Activated naive CD8-positive, alpha-beta T cell treated with anti-CD3 and anti-CD28 coated beads, Interleukin-2, amount 10 ng/mL, durations not matched to agents 7 days and 5 days (primary cell): ENCODE results near the gene ARHGEF4. TPM values are rescaled to one million over a fixed set of nuclear protein-coding genes. Genes with fewer than 3 reads are reported as not detected.
A peak's percentile ranks its signal among the peaks of the same experiment; 100 is the strongest.

Experiments
- ATAC-seq: fragments of 150-1000 bp; cut with Tn5 transposase; one replicate; pipeline ENCODE4 v1.10.0; 2021; ENCODE audit warnings: low read depth, moderate library complexity
- POLR2A ChIA-PET: fragments of 350-600 bp; sonication (Branson Sonifier 250); formaldehyde crosslinking; loops from one replicate; lab custom pipeline; 2021; ENCODE audit warnings: antibody characterized with exemption; lab: Charles Lee
- DNase-seq: peaks from one replicate; pipeline ENCODE4 v3.0.0; 2021
- H3K27ac Mint-ChIP-seq: one replicate; pipeline ENCODE4 v1.8.0; 2022; ENCODE audit warnings: mild to moderate bottlenecking, mixed read lengths
- H3K27me3 Mint-ChIP-seq: one replicate; pipeline ENCODE4 v1.8.0; 2022; ENCODE audit warnings: mild to moderate bottlenecking, moderate library complexity, mixed read lengths
- H3K36me3 Mint-ChIP-seq: one replicate; pipeline ENCODE4 v1.8.0; 2021; ENCODE audit warnings: mild to moderate bottlenecking, mixed read lengths
- H3K4me1 Mint-ChIP-seq: one replicate; pipeline ENCODE4 v1.8.0; 2021; ENCODE audit warnings: mixed read lengths
- H3K4me3 Mint-ChIP-seq: one replicate; pipeline ENCODE4 v1.8.0; 2022; ENCODE audit warnings: mild to moderate bottlenecking, moderate library complexity, mixed read lengths
- H3K9me3 Mint-ChIP-seq: one replicate; pipeline ENCODE4 v1.8.0; 2021; ENCODE audit warnings: mixed read lengths
- total RNA-seq, 2 experiments: library from RNA; stranded (reverse); gene quantifications; one replicate each; pipeline ENCODE4 v1.2.3, GENCODE V29; 2021

Gene ARHGEF4
- total RNA-seq, 2 experiments from 2014 or later, result 3.7 to 5.4 TPM

DNA sequence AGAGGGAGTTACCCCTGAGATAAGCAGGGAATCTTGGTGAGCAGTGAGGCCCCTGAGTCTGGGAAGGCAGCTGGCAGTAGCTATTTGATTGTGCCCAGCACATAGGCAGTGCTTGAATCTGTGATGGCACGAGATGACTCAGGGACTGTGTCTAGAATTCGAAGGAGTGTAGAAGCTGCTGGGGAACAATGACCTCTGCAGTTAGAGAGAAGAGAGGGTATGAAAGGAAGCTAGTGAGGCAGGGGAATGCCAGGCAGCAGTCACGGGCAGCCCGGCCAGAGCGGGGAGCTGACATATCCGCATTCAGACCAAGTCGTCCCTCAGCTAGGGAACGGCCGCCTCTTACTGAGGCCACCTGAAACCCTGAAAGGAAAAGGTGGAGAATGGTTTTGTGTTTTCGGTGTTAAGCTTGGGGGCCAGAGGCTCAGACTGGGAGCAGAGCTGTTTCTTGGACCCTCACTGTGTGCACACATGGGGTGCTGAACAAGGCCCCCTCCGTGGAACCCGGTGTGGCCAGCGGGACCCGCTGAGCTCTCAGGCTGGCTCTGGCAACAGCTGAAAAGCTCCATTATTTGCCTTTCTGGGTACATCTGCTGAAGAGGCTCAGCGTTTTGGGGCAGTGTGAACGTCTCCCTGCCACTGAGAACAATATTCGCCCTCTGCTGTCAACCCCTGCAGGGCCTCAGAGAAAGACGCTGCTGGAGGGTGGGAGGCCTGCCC is 32.9 kb downstream of the ARHGEF4 start:
- Mint-ChIP-seq H3K36me3 (no peaks in the 10 kb centered on the region), H3K4me3 (no peak overlapping the region), H3K27ac (no peak overlapping the region), H3K4me1 (no peaks in the 10 kb centered on the region), H3K27me3 (peaks cover 6% of the 10 kb centered on the region), H3K9me3 (no peaks in the 10 kb centered on the region)
- no peak for ATAC-seq
- POLR2A ChIA-PET, result no interaction called here
- DNase-seq, result no peak

- Mint-ChIP-seq H3K9me3 (no peaks in the 10 kb centered on the region), H3K27ac (no peak overlapping the region), H3K36me3 (no peaks in the 10 kb centered on the region), H3K27me3 (peaks cover 10% of the 10 kb centered on the region), H3K4me3 (no peak overlapping the region), H3K4me1 (no peaks in the 10 kb centered on the region)
- no peak for DNase-seq
- ATAC-seq, result no peak
- POLR2A ChIA-PET, result no interaction called here
Observed at GRCh38 chr2:130870161-130870485, 33.4 kb downstream of the ARHGEF4 start.

DNA sequence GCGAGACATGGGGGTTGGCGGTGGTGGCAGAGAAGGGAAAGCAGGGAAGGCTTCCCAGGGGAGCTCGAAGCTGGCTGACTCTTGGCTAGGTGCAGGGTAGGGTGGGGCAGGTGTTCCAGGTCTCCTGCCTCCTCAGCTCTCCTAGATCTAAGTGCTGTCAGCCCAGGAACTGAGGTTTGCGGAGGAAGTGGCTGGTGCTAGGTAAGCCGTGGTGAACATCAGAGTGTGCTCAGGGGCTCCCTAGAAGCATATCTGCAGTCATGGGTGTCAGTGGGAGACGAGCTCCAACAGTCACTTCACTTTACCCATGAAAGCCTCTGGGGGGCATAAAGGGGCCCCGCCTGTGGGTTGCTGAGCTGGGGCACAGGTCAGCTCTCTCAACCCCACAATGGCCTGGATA is 34.1 kb downstream of the ARHGEF4 start:
- Mint-ChIP-seq H3K9me3 (no peaks in the 10 kb centered on the region), H3K4me1 (no peaks in the 10 kb centered on the region), H3K27ac (no peak overlapping the region), H3K27me3 (peaks cover 13% of the 10 kb centered on the region), H3K36me3 (no peaks in the 10 kb centered on the region), H3K4me3 (no peak overlapping the region)
- ATAC-seq (no peak), DNase-seq (no peak)
- POLR2A ChIA-PET, result interaction anchor here (1.1 kb wide), 1 partner anchor 73 kb away, joined by 6 read pairs; no protein-coding TSS in a partner anchor

- POLR2A ChIA-PET, result interaction anchor here (0.5 kb wide), 1 partner anchor 32 kb away, joined by 3 read pairs; no protein-coding TSS in a partner anchor
- H3K4me3 Mint-ChIP-seq, result no peak overlapping the region
- no peaks in the 10 kb centered on the region for H3K4me1 Mint-ChIP-seq
- H3K27me3 Mint-ChIP-seq, result peaks cover 13% of the 10 kb centered on the region
- H3K9me3 Mint-ChIP-seq, result no peaks in the 10 kb centered on the region
- DNase-seq (no peak), ATAC-seq (no peak)
- H3K36me3 Mint-ChIP-seq, result no peaks in the 10 kb centered on the region
- no peak overlapping the region for H3K27ac Mint-ChIP-seq
Observed at GRCh38 chr2:130871843-130872740, 35.4 kb downstream of the ARHGEF4 start.

- POLR2A ChIA-PET, result interaction anchor here (0.7 kb wide), 1 partner anchor 89 kb away, joined by 4 read pairs; no protein-coding TSS in a partner anchor
- H3K27me3 Mint-ChIP-seq, result peaks cover 15% of the 10 kb centered on the region
- ATAC-seq (no peak), DNase-seq (no peak)
- H3K4me3 Mint-ChIP-seq, result no peak overlapping the region
- H3K9me3 Mint-ChIP-seq, result no peaks in the 10 kb centered on the region
- no peak overlapping the region for H3K27ac Mint-ChIP-seq
- no peaks in the 10 kb centered on the region for H3K36me3 Mint-ChIP-seq
- H3K4me1 Mint-ChIP-seq, result no peaks in the 10 kb centered on the region
Observed at GRCh38 chr2:130872741-130873125, 36.0 kb downstream of the ARHGEF4 start.

- Mint-ChIP-seq H3K4me1 (no peaks in the 10 kb centered on the region), H3K36me3 (no peaks in the 10 kb centered on the region), H3K9me3 (no peaks in the 10 kb centered on the region), H3K27me3 (peaks cover 15% of the 10 kb centered on the region), H3K4me3 (no peak overlapping the region), H3K27ac (no peak overlapping the region)
- POLR2A ChIA-PET, result interaction anchor here (1.4 kb wide), 1 partner anchor 77 kb away, joined by 15 read pairs; no protein-coding TSS in a partner anchor
- peak; percentile 69 for DNase-seq
- ATAC-seq, result peak; percentile 62
Observed at GRCh38 chr2:130873700-130874346, 37.1 kb downstream of the ARHGEF4 start.

- ATAC-seq, result no peak
- no peaks in the 10 kb centered on the region for H3K4me1 Mint-ChIP-seq
- POLR2A ChIA-PET, result interaction anchor here (1.4 kb wide), 1 partner anchor 77 kb away, joined by 15 read pairs; no protein-coding TSS in a partner anchor
Observed at GRCh38 chr2:130874512-130874911, 37.8 kb downstream of the ARHGEF4 start.

DNA sequence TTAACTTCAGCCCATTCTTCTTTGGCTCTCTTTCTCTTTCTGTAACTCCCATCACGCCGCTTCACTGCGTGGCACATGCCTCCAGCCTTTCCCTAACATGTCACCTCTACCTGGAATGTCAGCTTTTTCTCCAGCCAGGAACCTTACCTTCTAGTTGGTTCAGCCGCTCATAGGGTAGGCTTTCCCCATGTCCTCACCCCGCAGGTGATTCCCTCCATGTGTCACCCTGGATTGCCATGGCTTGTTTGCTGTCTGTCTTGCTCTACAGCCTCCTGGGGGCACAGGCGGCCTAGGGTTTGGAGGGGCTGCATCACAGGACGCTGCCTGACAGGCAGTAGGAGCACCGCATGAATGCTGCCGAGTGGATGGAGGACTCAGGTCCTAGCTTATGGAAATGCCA is 39.2 kb downstream of the ARHGEF4 start:
- DNase-seq (no peak), ATAC-seq (no peak)
- peaks cover 12% of the 10 kb centered on the region for H3K27me3 Mint-ChIP-seq
- no peak overlapping the region for H3K27ac Mint-ChIP-seq
- no peaks in the 10 kb centered on the region for H3K36me3 Mint-ChIP-seq
- POLR2A ChIA-PET, result no interaction called here
- H3K4me3 Mint-ChIP-seq, result no peak overlapping the region
- no peaks in the 10 kb centered on the region for H3K4me1 Mint-ChIP-seq
- no peaks in the 10 kb centered on the region for H3K9me3 Mint-ChIP-seq

More at GRCh38 chr2:130874512-130874911, 37.8 kb downstream of the ARHGEF4 start:
- no peaks in the 10 kb centered on the region for H3K36me3 Mint-ChIP-seq
- no peak for DNase-seq
- H3K4me3 Mint-ChIP-seq, result no peak overlapping the region
- no peak overlapping the region for H3K27ac Mint-ChIP-seq
- peaks cover 12% of the 10 kb centered on the region for H3K27me3 Mint-ChIP-seq
- no peaks in the 10 kb centered on the region for H3K9me3 Mint-ChIP-seq

- Mint-ChIP-seq H3K27me3 (peaks cover 12% of the 10 kb centered on the region), H3K4me3 (no peak overlapping the region)
- POLR2A ChIA-PET, result no interaction called here
Observed at GRCh38 chr2:130877258-130877657, 40.5 kb downstream of the ARHGEF4 start.

DNA sequence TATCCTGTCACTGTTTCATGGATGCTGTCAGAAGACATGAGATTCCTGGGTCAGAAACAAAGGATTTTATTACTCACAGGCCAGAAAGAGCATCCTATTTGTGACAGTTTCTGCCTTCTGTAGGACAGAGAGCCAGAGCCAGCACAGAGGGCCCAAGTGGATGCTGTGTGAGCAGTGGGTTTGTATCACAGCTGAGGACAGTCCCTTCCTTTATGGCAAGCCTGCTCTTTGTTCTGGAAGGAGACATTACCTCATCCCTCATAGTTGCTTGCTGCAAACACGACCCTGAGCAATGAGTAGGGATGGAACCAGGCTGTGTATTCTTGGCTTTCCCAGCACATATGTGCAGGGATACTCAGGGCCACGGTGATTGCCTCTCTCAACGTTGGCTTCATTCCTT is 41.6 kb downstream of the ARHGEF4 start:
- Mint-ChIP-seq H3K4me1 (no peaks in the 10 kb centered on the region), H3K9me3 (no peaks in the 10 kb centered on the region), H3K27me3 (peaks cover 14% of the 10 kb centered on the region), H3K4me3 (no peak overlapping the region), H3K36me3 (no peaks in the 10 kb centered on the region), H3K27ac (no peak overlapping the region)
- DNase-seq (no peak), ATAC-seq (no peak)
- POLR2A ChIA-PET, result no interaction called here

More at GRCh38 chr2:130877258-130877657, 40.5 kb downstream of the ARHGEF4 start:
- H3K36me3 Mint-ChIP-seq, result no peaks in the 10 kb centered on the region
- no peak overlapping the region for H3K27ac Mint-ChIP-seq
- H3K9me3 Mint-ChIP-seq, result no peaks in the 10 kb centered on the region
- DNase-seq, result no peak
- ATAC-seq, result no peak
- no peaks in the 10 kb centered on the region for H3K4me1 Mint-ChIP-seq

GRCh38 chr2:130878933-130879332 is 42.2 kb downstream of the ARHGEF4 start:
- DNase-seq (no peak), ATAC-seq (no peak)
- H3K4me1 Mint-ChIP-seq, result no peaks in the 10 kb centered on the region
- no peaks in the 10 kb centered on the region for H3K9me3 Mint-ChIP-seq
- H3K27me3 Mint-ChIP-seq, result peaks cover 14% of the 10 kb centered on the region
- no peak overlapping the region for H3K4me3 Mint-ChIP-seq
- no peaks in the 10 kb centered on the region for H3K36me3 Mint-ChIP-seq
- H3K27ac Mint-ChIP-seq, result no peak overlapping the region
- POLR2A ChIA-PET, result no interaction called here

- Mint-ChIP-seq H3K9me3 (no peaks in the 10 kb centered on the region), H3K4me1 (no peaks in the 10 kb centered on the region), H3K27me3 (peaks cover 4% of the 10 kb centered on the region), H3K4me3 (no peak overlapping the region), H3K27ac (no peak overlapping the region), H3K36me3 (no peaks in the 10 kb centered on the region)
- POLR2A ChIA-PET, result no interaction called here
- DNase-seq (no peak), ATAC-seq (no peak)
Observed at GRCh38 chr2:130882111-130882690, 45.5 kb downstream of the ARHGEF4 start.

GRCh38 chr2:130882991-130883390 is 46.3 kb downstream of the ARHGEF4 start:
- DNase-seq (no peak), ATAC-seq (no peak)
- no peaks in the 10 kb centered on the region for H3K9me3 Mint-ChIP-seq
- H3K27me3 Mint-ChIP-seq, result peaks cover 2% of the 10 kb centered on the region
- no peaks in the 10 kb centered on the region for H3K4me1 Mint-ChIP-seq
- no peaks in the 10 kb centered on the region for H3K36me3 Mint-ChIP-seq
- H3K27ac Mint-ChIP-seq, result no peak overlapping the region
- H3K4me3 Mint-ChIP-seq, result no peak overlapping the region
- POLR2A ChIA-PET, result no interaction called here
